Measurements from ENCODE around the gene BTBD2. TPM values are rescaled to one million over a fixed set of nuclear protein-coding genes. Genes with fewer than 3 reads are reported as not detected.
A peak's percentile ranks its signal among the peaks of the same experiment; 100 is the strongest.

BTBD2 gene
- total and polyA plus RNA-seq, 2 of the 13 experiments (the other 11 are each of a cell fraction or from before 2014, with no cell fraction given) = 28.1 to 45.3 TPM

DNA sequence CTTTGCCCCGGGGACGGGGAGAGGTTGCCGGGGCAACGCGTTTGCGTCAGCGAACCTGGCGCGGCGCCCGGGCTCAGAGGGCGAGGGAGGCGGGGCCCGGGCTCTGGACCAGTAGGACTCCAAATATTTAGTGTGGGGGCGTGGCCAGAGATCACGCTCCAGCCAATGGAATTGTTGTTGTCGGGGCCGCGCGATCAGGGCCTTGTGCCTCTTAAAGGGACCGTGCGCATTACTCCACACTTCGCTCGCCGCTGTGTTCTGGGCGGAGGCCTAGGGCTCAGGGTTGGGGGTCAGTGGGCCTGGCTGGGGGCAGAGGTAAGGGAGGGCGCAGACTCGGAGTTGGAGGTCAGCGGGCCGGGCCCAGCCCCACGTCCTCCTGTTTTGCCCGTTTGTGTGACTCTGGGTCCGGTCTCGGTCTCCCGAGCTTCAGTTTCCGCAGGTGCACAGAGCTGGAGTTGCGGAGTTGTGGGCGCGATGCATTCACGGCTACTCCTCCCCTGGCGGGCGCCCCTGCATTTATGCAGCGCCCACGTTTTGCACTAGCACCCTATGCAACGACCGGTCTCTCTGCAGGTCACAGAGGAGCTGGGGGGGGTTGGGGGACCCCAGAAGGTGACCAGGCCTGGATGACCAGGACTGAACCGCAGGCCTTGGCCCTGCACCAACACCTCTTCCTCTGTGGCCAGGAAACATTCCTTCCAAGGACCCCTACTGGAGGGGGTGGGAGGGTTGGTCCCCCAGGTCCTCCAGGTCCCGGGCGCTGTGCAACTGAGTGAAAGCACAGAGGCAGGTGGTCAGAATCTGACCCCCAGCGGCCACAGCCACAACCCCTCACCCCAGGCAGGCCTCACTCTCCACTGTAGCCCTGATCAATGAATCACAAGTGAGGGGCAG, 46.2 kb upstream of the BTBD2 start (continued):
- TF ChIP-seq LCORL (IDR thresholded peaks at IDR 0.05) = no peak
- no peak; the same call in 1 of the 2 replicates for TF ChIP-seq LCORL (CRISPR knock-in tag; IDR thresholded peaks at IDR 0.05)
- no peak for TF ChIP-seq IRF1 (CRISPR knock-in tag; IDR thresholded peaks at IDR 0.05; ENCODE audit: low read depth)
- TF ChIP-seq ZNF772 (CRISPR knock-in tag; IDR thresholded peaks at IDR 0.05) = no peak
- 0 out of 2 replicates have a peak, but pooled peaks have one; percentile 4 for TF ChIP-seq KDM4B (CRISPR knock-in tag; IDR thresholded peaks at IDR 0.05)
- TF ChIP-seq, protein P1, sequence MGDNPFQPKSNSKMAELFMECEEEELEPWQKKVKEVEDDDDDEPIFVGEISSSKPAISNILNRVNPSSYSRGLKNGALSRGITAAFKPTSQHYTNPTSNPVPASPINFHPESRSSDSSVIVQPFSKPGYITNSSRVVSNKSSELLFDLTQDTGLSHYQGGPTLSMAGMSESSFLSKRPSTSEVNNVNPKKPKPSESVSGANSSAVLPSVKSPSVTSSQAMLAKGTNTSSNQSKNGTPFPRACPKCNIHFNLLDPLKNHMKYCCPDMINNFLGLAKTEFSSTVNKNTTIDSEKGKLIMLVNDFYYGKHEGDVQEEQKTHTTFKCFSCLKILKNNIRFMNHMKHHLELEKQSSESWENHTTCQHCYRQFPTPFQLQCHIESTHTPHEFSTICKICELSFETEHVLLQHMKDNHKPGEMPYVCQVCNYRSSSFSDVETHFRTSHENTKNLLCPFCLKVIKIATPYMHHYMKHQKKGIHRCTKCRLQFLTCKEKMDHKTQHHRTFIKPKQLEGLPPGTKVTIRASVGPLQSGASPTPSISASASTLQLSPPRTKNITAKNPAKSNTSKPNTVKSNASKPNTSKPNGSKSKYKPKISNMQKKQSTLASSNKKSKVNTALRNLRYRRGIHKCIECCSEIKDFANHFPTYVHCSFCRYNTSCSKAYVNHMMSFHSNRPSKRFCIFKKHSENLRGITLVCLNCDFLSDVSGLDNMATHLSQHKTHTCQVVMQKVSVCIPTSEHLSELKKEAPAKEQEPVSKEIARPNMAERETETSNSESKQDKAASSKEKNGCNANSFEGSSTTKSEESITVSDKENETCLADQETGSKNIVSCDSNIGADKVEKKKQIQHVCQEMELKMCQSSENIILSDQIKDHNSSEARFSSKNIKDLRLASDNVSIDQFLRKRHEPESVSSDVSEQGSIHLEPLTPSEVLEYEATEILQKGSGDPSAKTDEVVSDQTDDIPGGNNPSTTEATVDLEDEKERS (CRISPR knock-in tag; IDR thresholded peaks at IDR 0.05) = 0 out of 2 replicates have a peak, but pooled peaks have one; percentile 23
- TF ChIP-seq HNF4G (IDR thresholded peaks at IDR 0.05; ENCODE audit: borderline replicate concordance, low read depth, low read length) = peak; percentile 62
- TF ChIP-seq HNF4G (CRISPR knock-in tag; IDR thresholded peaks at IDR 0.05; ENCODE audit: borderline replicate concordance, low read depth) = no peak
- peak; percentile 75 for TF ChIP-seq TAF1 (CRISPR knock-in tag; IDR thresholded peaks at IDR 0.05)
- no peak; the same call in 1 of the 2 replicates for TF ChIP-seq EEA1 (CRISPR knock-in tag; IDR thresholded peaks at IDR 0.05; ENCODE audit: borderline replicate concordance)
- no peak for TF ChIP-seq ZNF703 (CRISPR knock-in tag; IDR thresholded peaks at IDR 0.05; ENCODE audit: borderline replicate concordance)
- no peak for TF ChIP-seq HMGA1 (CRISPR knock-in tag; conservative IDR thresholded peaks at IDR 0.05)
- TF ChIP-seq ZNF576 (CRISPR knock-in tag; IDR thresholded peaks at IDR 0.05) = no peak; the same call in 1 of the 2 replicates
- TF ChIP-seq ZNF432 (CRISPR knock-in tag; IDR thresholded peaks at IDR 0.05; ENCODE audit: borderline replicate concordance) = no peak
- TF ChIP-seq MAF1 (CRISPR knock-in tag; IDR thresholded peaks at IDR 0.05; ENCODE audit: borderline replicate concordance) = 0 out of 2 replicates have a peak, but pooled peaks have one; percentile 63
- TF ChIP-seq FOXK1 (CRISPR knock-in tag; IDR thresholded peaks at IDR 0.05; ENCODE audit: borderline replicate concordance, low read depth) = 0 out of 2 replicates have a peak, but pooled peaks have one; percentile 9
- no peak for TF ChIP-seq MBD4 (IDR thresholded peaks at IDR 0.05; ENCODE audit: borderline replicate concordance, low read length)
- TF ChIP-seq XBP1 (CRISPR knock-in tag; IDR thresholded peaks at IDR 0.05) = no peak
- TF ChIP-seq, protein P2, sequence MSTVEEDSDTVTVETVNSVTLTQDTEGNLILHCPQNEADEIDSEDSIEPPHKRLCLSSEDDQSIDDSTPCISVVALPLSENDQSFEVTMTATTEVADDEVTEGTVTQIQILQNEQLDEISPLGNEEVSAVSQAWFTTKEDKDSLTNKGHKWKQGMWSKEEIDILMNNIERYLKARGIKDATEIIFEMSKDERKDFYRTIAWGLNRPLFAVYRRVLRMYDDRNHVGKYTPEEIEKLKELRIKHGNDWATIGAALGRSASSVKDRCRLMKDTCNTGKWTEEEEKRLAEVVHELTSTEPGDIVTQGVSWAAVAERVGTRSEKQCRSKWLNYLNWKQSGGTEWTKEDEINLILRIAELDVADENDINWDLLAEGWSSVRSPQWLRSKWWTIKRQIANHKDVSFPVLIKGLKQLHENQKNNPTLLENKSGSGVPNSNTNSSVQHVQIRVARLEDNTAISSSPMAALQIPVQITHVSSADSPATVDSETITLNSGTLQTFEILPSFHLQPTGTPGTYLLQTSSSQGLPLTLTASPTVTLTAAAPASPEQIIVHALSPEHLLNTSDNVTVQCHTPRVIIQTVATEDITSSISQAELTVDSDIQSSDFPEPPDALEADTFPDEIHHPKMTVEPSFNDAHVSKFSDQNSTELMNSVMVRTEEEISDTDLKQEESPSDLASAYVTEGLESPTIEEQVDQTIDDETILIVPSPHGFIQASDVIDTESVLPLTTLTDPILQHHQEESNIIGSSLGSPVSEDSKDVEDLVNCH (CRISPR knock-in tag; IDR thresholded peaks at IDR 0.05) = no peak

All from HepG2 (cell line).